Measurements from ENCODE around the gene CHRDL2.

- TF ChIP-seq CTCF (IDR thresholded peaks at IDR 0.05), result no peak
- no peak for TF ChIP-seq EZH2 (IDR thresholded peaks at IDR 0.05; ENCODE audit: borderline replicate concordance, insufficient read depth, low read depth, low read length, poor library complexity, severe bottlenecking)
Observed at GRCh38 chr11:74697722-74698121, 33.5 kb downstream of the CHRDL2 start.
